GM12872 (cell line): ENCODE results near the gene PKMYT1.

Experiments
- CTCF ChIP-seq: IDR thresholded peaks from 3 replicates; pipeline ENCODE4 v1.5.1; 2011; ENCODE audit warnings: low read depth, mild to moderate bottlenecking, low read length, moderate library complexity; ENCODE audit not compliant: insufficient read depth

The PKMYT1 gene

GRCh38 chr16:2938206-2938605, 42.0 kb downstream of the PKMYT1 start:
- TF ChIP-seq CTCF, result no peak

- TF ChIP-seq CTCF, result no peak
Observed at GRCh38 chr16:2937170-2937569, 43.1 kb downstream of the PKMYT1 start.

- TF ChIP-seq CTCF, result no peak
Observed at GRCh38 chr16:2936436-2937011, 43.7 kb downstream of the PKMYT1 start.

GRCh38 chr16:2934450-2934849, 45.8 kb downstream of the PKMYT1 start:
- no peak for TF ChIP-seq CTCF

- TF ChIP-seq CTCF, result no peak
Observed at GRCh38 chr16:2933701-2934100, 46.5 kb downstream of the PKMYT1 start.

GRCh38 chr16:2933136-2933535, 47.1 kb downstream of the PKMYT1 start:
- no peak for TF ChIP-seq CTCF

- TF ChIP-seq CTCF, result no peak
Observed at GRCh38 chr16:2930236-2930635, 50.0 kb downstream of the PKMYT1 start.
